Measurements from ENCODE around the gene AGBL5. TPM values are rescaled to one million over a fixed set of nuclear protein-coding genes. Genes with fewer than 3 reads are reported as not detected.
A peak's percentile ranks its signal among the peaks of the same experiment; 100 is the strongest.

The AGBL5 gene
- total and polyA plus RNA-seq, 2 of the 13 experiments (the other 11 are each of a cell fraction or from before 2014, with no cell fraction given), result 55.9 to 73.3 TPM

DNA sequence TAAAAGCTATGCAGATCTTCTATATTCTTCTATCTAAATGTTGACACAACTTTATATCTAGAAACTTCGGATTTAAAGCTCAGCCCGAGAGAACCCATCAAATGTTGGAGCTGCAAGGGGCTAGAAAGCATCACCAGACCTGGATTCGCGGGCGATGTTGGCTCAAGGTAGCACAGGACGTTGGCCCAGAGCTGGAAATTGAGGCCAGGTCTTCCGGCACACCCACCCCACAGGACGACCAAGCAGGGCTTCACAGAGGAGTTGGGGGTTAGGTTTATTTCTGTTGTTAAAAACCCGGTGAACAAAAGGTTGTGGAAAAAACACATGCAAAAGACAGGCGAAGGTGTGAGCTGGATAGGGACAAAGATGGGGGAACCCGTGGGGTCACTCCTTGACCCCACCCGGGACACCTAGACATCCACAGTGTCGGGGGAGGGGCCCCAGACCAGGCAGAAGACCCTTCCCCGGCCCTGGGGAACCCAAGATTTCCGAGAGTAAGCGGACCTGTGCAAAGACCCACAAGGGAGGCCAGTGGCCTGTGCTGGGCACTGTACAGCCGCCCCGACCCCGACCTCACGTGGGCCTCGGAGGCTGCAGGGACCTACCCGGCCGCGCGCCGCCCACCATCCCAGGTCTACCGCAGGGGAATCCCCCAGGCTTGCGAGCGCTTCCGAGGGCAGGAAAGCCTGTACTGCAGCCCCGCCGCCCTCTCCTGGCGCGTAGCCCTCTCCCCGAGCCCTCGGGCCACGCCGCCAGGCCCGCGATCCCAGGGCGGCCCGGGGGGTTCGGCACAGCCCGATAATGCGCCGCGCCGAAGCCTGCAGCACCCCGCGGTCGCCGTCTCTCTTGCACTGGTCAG is 1.8 kb upstream of the AGBL5 start (continued):
- no peak for TF ChIP-seq ZNF850 (CRISPR knock-in tag; conservative IDR thresholded peaks at IDR 0.05)
- 0 out of 2 replicates have a peak, but pooled peaks have one; percentile 31 for TF ChIP-seq SP2 (CRISPR knock-in tag; IDR thresholded peaks at IDR 0.05)
- TF ChIP-seq NFIB (CRISPR knock-in tag; IDR thresholded peaks at IDR 0.05; ENCODE audit: borderline replicate concordance), result no peak
- TF ChIP-seq GFI1 (CRISPR knock-in tag; IDR thresholded peaks at IDR 0.05; ENCODE audit: borderline replicate concordance), result no peak
- TF ChIP-seq SKI (IDR thresholded peaks at IDR 0.05; ENCODE audit: partially characterized antibody), result no peak
- 0 out of 2 replicates have a peak, but pooled peaks have one; percentile 5 for TF ChIP-seq ZSCAN9 (CRISPR knock-in tag; IDR thresholded peaks at IDR 0.05; ENCODE audit: borderline replicate concordance)
- TF ChIP-seq SNAI1 (CRISPR knock-in tag; IDR thresholded peaks at IDR 0.05; ENCODE audit: borderline replicate concordance), result no peak
- TF ChIP-seq, protein P1, sequence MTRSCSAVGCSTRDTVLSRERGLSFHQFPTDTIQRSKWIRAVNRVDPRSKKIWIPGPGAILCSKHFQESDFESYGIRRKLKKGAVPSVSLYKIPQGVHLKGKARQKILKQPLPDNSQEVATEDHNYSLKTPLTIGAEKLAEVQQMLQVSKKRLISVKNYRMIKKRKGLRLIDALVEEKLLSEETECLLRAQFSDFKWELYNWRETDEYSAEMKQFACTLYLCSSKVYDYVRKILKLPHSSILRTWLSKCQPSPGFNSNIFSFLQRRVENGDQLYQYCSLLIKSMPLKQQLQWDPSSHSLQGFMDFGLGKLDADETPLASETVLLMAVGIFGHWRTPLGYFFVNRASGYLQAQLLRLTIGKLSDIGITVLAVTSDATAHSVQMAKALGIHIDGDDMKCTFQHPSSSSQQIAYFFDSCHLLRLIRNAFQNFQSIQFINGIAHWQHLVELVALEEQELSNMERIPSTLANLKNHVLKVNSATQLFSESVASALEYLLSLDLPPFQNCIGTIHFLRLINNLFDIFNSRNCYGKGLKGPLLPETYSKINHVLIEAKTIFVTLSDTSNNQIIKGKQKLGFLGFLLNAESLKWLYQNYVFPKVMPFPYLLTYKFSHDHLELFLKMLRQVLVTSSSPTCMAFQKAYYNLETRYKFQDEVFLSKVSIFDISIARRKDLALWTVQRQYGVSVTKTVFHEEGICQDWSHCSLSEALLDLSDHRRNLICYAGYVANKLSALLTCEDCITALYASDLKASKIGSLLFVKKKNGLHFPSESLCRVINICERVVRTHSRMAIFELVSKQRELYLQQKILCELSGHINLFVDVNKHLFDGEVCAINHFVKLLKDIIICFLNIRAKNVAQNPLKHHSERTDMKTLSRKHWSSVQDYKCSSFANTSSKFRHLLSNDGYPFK (CRISPR knock-in tag; IDR thresholded peaks at IDR 0.05; ENCODE audit: borderline replicate concordance), result no peak
- TF ChIP-seq, protein P2, sequence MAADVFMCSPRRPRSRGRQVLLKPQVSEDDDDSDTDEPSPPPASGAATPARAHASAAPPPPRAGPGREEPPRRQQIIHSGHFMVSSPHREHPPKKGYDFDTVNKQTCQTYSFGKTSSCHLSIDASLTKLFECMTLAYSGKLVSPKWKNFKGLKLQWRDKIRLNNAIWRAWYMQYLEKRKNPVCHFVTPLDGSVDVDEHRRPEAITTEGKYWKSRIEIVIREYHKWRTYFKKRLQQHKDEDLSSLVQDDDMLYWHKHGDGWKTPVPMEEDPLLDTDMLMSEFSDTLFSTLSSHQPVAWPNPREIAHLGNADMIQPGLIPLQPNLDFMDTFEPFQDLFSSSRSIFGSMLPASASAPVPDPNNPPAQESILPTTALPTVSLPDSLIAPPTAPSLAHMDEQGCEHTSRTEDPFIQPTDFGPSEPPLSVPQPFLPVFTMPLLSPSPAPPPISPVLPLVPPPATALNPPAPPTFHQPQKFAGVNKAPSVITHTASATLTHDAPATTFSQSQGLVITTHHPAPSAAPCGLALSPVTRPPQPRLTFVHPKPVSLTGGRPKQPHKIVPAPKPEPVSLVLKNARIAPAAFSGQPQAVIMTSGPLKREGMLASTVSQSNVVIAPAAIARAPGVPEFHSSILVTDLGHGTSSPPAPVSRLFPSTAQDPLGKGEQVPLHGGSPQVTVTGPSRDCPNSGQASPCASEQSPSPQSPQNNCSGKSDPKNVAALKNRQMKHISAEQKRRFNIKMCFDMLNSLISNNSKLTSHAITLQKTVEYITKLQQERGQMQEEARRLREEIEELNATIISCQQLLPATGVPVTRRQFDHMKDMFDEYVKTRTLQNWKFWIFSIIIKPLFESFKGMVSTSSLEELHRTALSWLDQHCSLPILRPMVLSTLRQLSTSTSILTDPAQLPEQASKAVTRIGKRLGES (CRISPR knock-in tag; IDR thresholded peaks at IDR 0.05; ENCODE audit: borderline replicate concordance), result no peak
- no peak for TF ChIP-seq ZNF382 (CRISPR knock-in tag; IDR thresholded peaks at IDR 0.05; ENCODE audit: borderline replicate concordance)
- TF ChIP-seq SYNCRIP (IDR thresholded peaks at IDR 0.05; ENCODE audit: insufficient read depth, low read depth, low read length), result no peak
- peak; percentile 99 for TF ChIP-seq AGO2 (optimal IDR thresholded peaks at IDR 0.05; ENCODE audit: low read depth, low read length)
- no peak for TF ChIP-seq ZNF619 (CRISPR knock-in tag; IDR thresholded peaks at IDR 0.05)
- TF ChIP-seq ZNF33B (CRISPR knock-in tag; IDR thresholded peaks at IDR 0.05), result peak; percentile 91; the same call in 1 of the 2 replicates
- no peak for TF ChIP-seq ZNF296 (CRISPR knock-in tag; conservative IDR thresholded peaks at IDR 0.05)
- TF ChIP-seq SIX1 (CRISPR knock-in tag; IDR thresholded peaks at IDR 0.05; ENCODE audit: borderline replicate concordance), result no peak
- TF ChIP-seq HOXD1 (CRISPR knock-in tag; IDR thresholded peaks at IDR 0.05), result peak; percentile 60; the same call in 1 of the 2 replicates
- TF ChIP-seq KLF11 (CRISPR knock-in tag; IDR thresholded peaks at IDR 0.05), result no peak; the same call in none of the 2 replicates
- TF ChIP-seq ZBTB3 (CRISPR knock-in tag; IDR thresholded peaks at IDR 0.05; ENCODE audit: borderline replicate concordance, low read depth), result no peak
- TF ChIP-seq, protein P3, sequence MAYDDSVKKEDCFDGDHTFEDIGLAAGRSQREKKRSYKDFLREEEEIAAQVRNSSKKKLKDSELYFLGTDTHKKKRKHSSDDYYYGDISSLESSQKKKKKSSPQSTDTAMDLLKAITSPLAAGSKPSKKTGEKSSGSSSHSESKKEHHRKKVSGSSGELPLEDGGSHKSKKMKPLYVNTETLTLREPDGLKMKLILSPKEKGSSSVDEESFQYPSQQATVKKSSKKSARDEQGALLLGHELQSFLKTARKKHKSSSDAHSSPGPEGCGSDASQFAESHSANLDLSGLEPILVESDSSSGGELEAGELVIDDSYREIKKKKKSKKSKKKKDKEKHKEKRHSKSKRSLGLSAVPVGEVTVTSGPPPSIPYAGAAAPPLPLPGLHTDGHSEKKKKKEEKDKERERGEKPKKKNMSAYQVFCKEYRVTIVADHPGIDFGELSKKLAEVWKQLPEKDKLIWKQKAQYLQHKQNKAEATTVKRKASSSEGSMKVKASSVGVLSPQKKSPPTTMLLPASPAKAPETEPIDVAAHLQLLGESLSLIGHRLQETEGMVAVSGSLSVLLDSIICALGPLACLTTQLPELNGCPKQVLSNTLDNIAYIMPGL (CRISPR knock-in tag; IDR thresholded peaks at IDR 0.05; ENCODE audit: borderline replicate concordance in 1 of 2, low read depth in 1 of 2), result no peak
- no peak for TF ChIP-seq TCF12 (IDR thresholded peaks at IDR 0.05)
- no peak for TF ChIP-seq TCF12 (CRISPR knock-in tag; IDR thresholded peaks at IDR 0.05)

All from HepG2 (cell line).